HAP-1 (cell line): Measurements from ENCODE around the gene CBLC.
"Not testable (repeated sequence)": the region's sequence is repeated elsewhere in the genome, so short reads cannot be mapped to it uniquely, and the experiment has no call there.

ENCODE experiments used
- DNase-seq, 2 experiments: peaks; one replicate each; pipeline ENCODE4 v3.0.0-alpha.2; 2016 to 2020; ENCODE audit warnings: low spot score in 2 of 2
- H3K27me3 ChIP-seq: fragments of 250-450 bp; sonication (Bioruptor Pico); 2 replicates; pipeline ENCODE4 v1.5.1; 2020; ENCODE audit warnings: low read depth, mild to moderate bottlenecking, moderate library complexity
- H3K36me3 ChIP-seq: fragments of 250-450 bp; sonication (Bioruptor Pico); replicated peaks from 2 replicates; pipeline ENCODE4 v1.5.1; 2020; ENCODE audit warnings: mild to moderate bottlenecking
- H3K4me1 ChIP-seq: fragments of 250-450 bp; sonication (Bioruptor Pico); 2 replicates; pipeline ENCODE4 v1.5.1; 2020; ENCODE audit warnings: mild to moderate bottlenecking
- H3K4me3 ChIP-seq: fragments of 250-450 bp; sonication (Bioruptor Pico); 2 replicates; pipeline ENCODE4 v1.5.1; 2020; ENCODE audit warnings: mild to moderate bottlenecking, moderate library complexity
- H3K9me3 ChIP-seq: fragments of 250-450 bp; sonication (Bioruptor Pico); 2 replicates; pipeline ENCODE4 v1.5.1; 2020; ENCODE audit warnings: mild to moderate bottlenecking, moderate library complexity
- in situ Hi-C: fragments of 300-500 bp; cut with MboI; formaldehyde crosslinking; loops from 3 replicates; pipeline ENCODE4 v1.14.3; 2020; ENCODE audit warnings: low sequenced_read_pairs, inconsistent platforms, mixed read lengths

Gene CBLC

GRCh38 chr19:44765033-44765948 lies 12.4 kb upstream of the CBLC start:
- Histone ChIP-seq H3K4me1 (no peaks in the 10 kb centered on the region), H3K36me3 (no peaks in the 10 kb centered on the region)

GRCh38 chr19:44765949-44766335 lies 11.7 kb upstream of the CBLC start:
- no peak for DNase-seq
- Histone ChIP-seq H3K4me3 (no peak overlapping the region), H3K4me1 (peaks cover 3% of the 10 kb centered on the region; the same call in 1 of the 2 replicates), H3K36me3 (no peaks in the 10 kb centered on the region), H3K9me3 (no peaks in the 10 kb centered on the region), H3K27me3 (no peaks in the 10 kb centered on the region)
- in situ Hi-C loops, result no loop called here

More at GRCh38 chr19:44765033-44765948, 12.4 kb upstream of the CBLC start:
- Histone ChIP-seq H3K4me3 (no peak overlapping the region), H3K27me3 (no peaks in the 10 kb centered on the region), H3K9me3 (no peaks in the 10 kb centered on the region)
- DNase-seq, result no peak
- in situ Hi-C loops, result no loop called here

GRCh38 chr19:44767295-44768180 lies 10.2 kb upstream of the CBLC start:
- Histone ChIP-seq H3K36me3 (no peaks in the 10 kb centered on the region), H3K4me3 (no peak overlapping the region), H3K27me3 (no peaks in the 10 kb centered on the region), H3K4me1 (peaks cover 4% of the 10 kb centered on the region; the same call in 1 of the 2 replicates), H3K9me3 (no peaks in the 10 kb centered on the region)
- in situ Hi-C loops, result no loop called here
- DNase-seq, result no peak

- DNase-seq, result peak; percentile 96
- H3K4me3 ChIP-seq, result no peak overlapping the region
- H3K4me1 ChIP-seq, result peaks cover 4% of the 10 kb centered on the region
- in situ Hi-C loops, result loop anchor here (5.0 to 10.0 kb wide), 2 partner anchors 48 to 196 kb away; no protein-coding TSS in a partner anchor
- H3K9me3 ChIP-seq, result no peaks in the 10 kb centered on the region
- H3K36me3 ChIP-seq, result no peaks in the 10 kb centered on the region
- no peaks in the 10 kb centered on the region for H3K27me3 ChIP-seq
Observed at GRCh38 chr19:44770550-44771257, 7.0 kb upstream of the CBLC start.

- H3K4me3 ChIP-seq, H3K27me3 ChIP-seq, H3K4me1 ChIP-seq, H3K36me3 ChIP-seq, H3K9me3 ChIP-seq, DNase-seq: not testable (repeated sequence)
- in situ Hi-C loops, result loop anchor here (5.0 to 10.0 kb wide), 2 partner anchors 50 to 197 kb away; no protein-coding TSS in a partner anchor
Observed at GRCh38 chr19:44772144-44772543, 5.5 kb upstream of the CBLC start.

GRCh38 chr19:44772959-44773358 lies 4.7 kb upstream of the CBLC start:
- H3K9me3 ChIP-seq, result no peaks in the 10 kb centered on the region
- no peaks in the 10 kb centered on the region for H3K27me3 ChIP-seq
- peaks cover 4% of the 10 kb centered on the region for H3K4me1 ChIP-seq
- in situ Hi-C loops, result loop anchor here (5.0 to 10.0 kb wide), 2 partner anchors 51 to 198 kb away; no protein-coding TSS in a partner anchor
- DNase-seq, result no peak
- no peak overlapping the region for H3K4me3 ChIP-seq
- H3K36me3 ChIP-seq, result no peaks in the 10 kb centered on the region

- H3K36me3 ChIP-seq, result no peaks in the 10 kb centered on the region
- no peak overlapping the region for H3K4me3 ChIP-seq
- H3K4me1 ChIP-seq, result peaks cover 4% of the 10 kb centered on the region
- in situ Hi-C loops, result loop anchor here (10.0 kb wide), 1 partner anchor 201 kb away; no protein-coding TSS in a partner anchor
- H3K9me3 ChIP-seq, result no peaks in the 10 kb centered on the region
- H3K27me3 ChIP-seq, result no peaks in the 10 kb centered on the region
- DNase-seq, result no peak
Observed at GRCh38 chr19:44775676-44776240, 1.9 kb upstream of the CBLC start.

- no peaks in the 10 kb centered on the region for H3K27me3 ChIP-seq
- no peak for DNase-seq
- in situ Hi-C loops, result loop anchor here (10.0 kb wide), 1 partner anchor 202 kb away; no protein-coding TSS in a partner anchor
- no peaks in the 10 kb centered on the region for H3K36me3 ChIP-seq
- H3K4me3 ChIP-seq, result no peak overlapping the region
- H3K9me3 ChIP-seq, result no peaks in the 10 kb centered on the region
- H3K4me1 ChIP-seq, result no peaks in the 10 kb centered on the region; the same call in 1 of the 2 replicates
Observed at GRCh38 chr19:44776402-44777096, 1.1 kb upstream of the CBLC start.

GRCh38 chr19:44779150-44779549 lies 1.5 kb downstream of the CBLC start:
- Histone ChIP-seq H3K36me3 (no peaks in the 10 kb centered on the region), H3K4me1 (no peaks in the 10 kb centered on the region; the same call in 1 of the 2 replicates), H3K27me3 (no peaks in the 10 kb centered on the region), H3K4me3 (no peak overlapping the region), H3K9me3 (no peaks in the 10 kb centered on the region)
- in situ Hi-C loops, result loop anchor here (10.0 kb wide), 1 partner anchor 204 kb away; no protein-coding TSS in a partner anchor
- DNase-seq, result no peak

- DNase-seq, H3K36me3 ChIP-seq, H3K9me3 ChIP-seq, H3K4me3 ChIP-seq, H3K4me1 ChIP-seq, in situ Hi-C loops, H3K27me3 ChIP-seq: not testable (repeated sequence)
Observed at GRCh38 chr19:44781694-44782093, 4.0 kb downstream of the CBLC start.

- H3K4me1 ChIP-seq, result peaks cover 3% of the 10 kb centered on the region; the same call in 1 of the 2 replicates
- no peaks in the 10 kb centered on the region for H3K9me3 ChIP-seq
- no peak overlapping the region for H3K4me3 ChIP-seq
- no peak for DNase-seq
- in situ Hi-C loops, result no loop called here
- H3K27me3 ChIP-seq, result no peaks in the 10 kb centered on the region
- no peaks in the 10 kb centered on the region for H3K36me3 ChIP-seq
Observed at GRCh38 chr19:44782729-44783128, 5.0 kb downstream of the CBLC start.

- no peak overlapping the region for H3K4me3 ChIP-seq
- H3K27me3 ChIP-seq, result no peaks in the 10 kb centered on the region
- H3K36me3 ChIP-seq, result no peaks in the 10 kb centered on the region
- no peak for DNase-seq
- in situ Hi-C loops, result no loop called here
- peaks cover 3% of the 10 kb centered on the region; the same call in 1 of the 2 replicates for H3K4me1 ChIP-seq
- H3K9me3 ChIP-seq, result no peaks in the 10 kb centered on the region
Observed at GRCh38 chr19:44783545-44783944, 5.9 kb downstream of the CBLC start.
